IMR-90 (cell line): ENCODE measurements around the gene IRF2. TPM values are rescaled to one million over a fixed set of nuclear protein-coding genes. Genes with fewer than 3 reads are reported as not detected.

Experiments
- ATAC-seq: fragments of 200-7000 bp; cut with Tn5 transposase; 2 replicates; pipeline ENCODE4 v1.9.1; 2020; ENCODE audit warnings: low read depth, mild to moderate bottlenecking, moderate library complexity
- BruUV-seq: library from RNA; stranded (reverse); fragments of 400-500 nt; replicated peaks from 2 replicates; lab custom pipeline; 2021; lab: Mats Ljungman, UMichigan
- CTCF ChIA-PET: fragments of 300-600 bp; formaldehyde crosslinking; extraction: SDS; loops from one replicate; lab custom pipeline; 2021; ENCODE audit warnings: antibody characterized with exemption; lab: Yijun Ruan, JAX
- POLR2A ChIA-PET: fragments of 300-600 bp; sonication (Branson Sonifier 250); formaldehyde crosslinking; loops from one replicate; lab custom pipeline; 2022; ENCODE audit warnings: antibody characterized with exemption; ENCODE audit not compliant: unreplicated experiment; lab: Charles Lee
- DNase-seq: peaks from one replicate; pipeline ENCODE4 v3.0.0; 2013
- H2AFZ ChIP-seq: replicated peaks from 2 replicates; pipeline ENCODE3; 2013; ENCODE audit warnings: low read length, mild to moderate bottlenecking; ENCODE audit not compliant: poor library complexity
- H2AK5ac ChIP-seq: 2 replicates; pipeline ENCODE4 v1.6.1; 2013; ENCODE audit warnings: low read depth, low read length, inconsistent platforms
- H2AK9ac ChIP-seq: replicated peaks from 2 replicates; pipeline ENCODE3; 2013; ENCODE audit warnings: mild to moderate bottlenecking, low read depth, low read length, moderate library complexity; ENCODE audit not compliant: poor library complexity
- H2BK120ac ChIP-seq: 2 replicates; pipeline ENCODE4 v1.6.1; 2013; ENCODE audit warnings: low read depth, low read length, inconsistent platforms
- H2BK15ac ChIP-seq: 3 replicates; pipeline ENCODE4 v1.6.1; 2013; ENCODE audit warnings: low read depth, low read length, inconsistent platforms
- H2BK20ac ChIP-seq: 2 replicates; pipeline ENCODE4 v1.6.1; 2013; ENCODE audit warnings: low read depth, mild to moderate bottlenecking, inconsistent platforms, low read length, moderate library complexity
- H2BK5ac ChIP-seq: 2 replicates; pipeline ENCODE4 v1.6.1; 2013; ENCODE audit warnings: mild to moderate bottlenecking, low read depth, low read length, inconsistent platforms; ENCODE audit not compliant: poor library complexity, severe bottlenecking
- H3K14ac ChIP-seq: replicated peaks from 2 replicates; pipeline ENCODE4 v1.6.1; 2013; ENCODE audit warnings: low read depth, low read length, inconsistent platforms
- H3K18ac ChIP-seq: 2 replicates; pipeline ENCODE4 v1.6.1; 2013; ENCODE audit warnings: low read depth, low read length, control low read depth
- H3K23ac ChIP-seq: 2 replicates; pipeline ENCODE4 v1.6.1; 2013; ENCODE audit warnings: low read depth, low read length, inconsistent platforms
- H3K27ac ChIP-seq: 2 replicates; pipeline ENCODE4 v1.5.1; 2013; ENCODE audit warnings: mild to moderate bottlenecking, control low read depth, low read length; ENCODE audit not compliant: insufficient read depth
- H3K27me3 ChIP-seq: 2 replicates; pipeline ENCODE4 v1.6.1; 2013; ENCODE audit warnings: low read length; ENCODE audit not compliant: control insufficient read depth, insufficient read depth
- H3K36me3 ChIP-seq: 2 replicates; pipeline ENCODE4 v1.6.1; 2013; ENCODE audit warnings: low read length, mixed read lengths; ENCODE audit not compliant: control insufficient read depth, insufficient read depth
- H3K4ac ChIP-seq: 2 replicates; pipeline ENCODE4 v1.6.1; 2013; ENCODE audit warnings: low read depth, low read length, inconsistent platforms
- H3K4me1 ChIP-seq: 2 replicates; pipeline ENCODE4 v1.6.1; 2013; ENCODE audit warnings: low read length, mixed read lengths; ENCODE audit not compliant: control insufficient read depth, insufficient read depth
- H3K4me2 ChIP-seq: 2 replicates; pipeline ENCODE4 v1.6.1; 2013; ENCODE audit warnings: low read depth, mild to moderate bottlenecking, control low read depth, low read length, moderate library complexity
- H3K4me3 ChIP-seq: 2 replicates; pipeline ENCODE4 v1.5.1; 2013; ENCODE audit warnings: low read depth, mild to moderate bottlenecking, control low read depth, low read length, moderate library complexity; ENCODE audit not compliant: insufficient read depth
- H3K56ac ChIP-seq: 2 replicates; pipeline ENCODE4 v1.6.1; 2013; ENCODE audit warnings: low read length, inconsistent platforms; ENCODE audit not compliant: insufficient read depth; ENCODE audit errors: extremely low read depth
- H3K79me1 ChIP-seq, 2 experiments: 2 replicates each; pipeline ENCODE4 v1.6.1; 2013; ENCODE audit warnings: low read length in 2 of 2, inconsistent platforms in 1 of 2, low read depth in 1 of 2
- H3K9ac ChIP-seq: 2 replicates; pipeline ENCODE4 v1.6.1; 2013; ENCODE audit warnings: low read depth, low read length, control low read depth
- H3K9me1 ChIP-seq: 2 replicates; pipeline ENCODE4 v1.6.1; 2013; ENCODE audit warnings: low read length, inconsistent platforms; ENCODE audit not compliant: insufficient read depth
- H3K9me3 ChIP-seq: 2 replicates; pipeline ENCODE4 v1.6.1; 2013; ENCODE audit warnings: low read length; ENCODE audit not compliant: control insufficient read depth, insufficient read depth
- H4K20me1 ChIP-seq: 2 replicates; pipeline ENCODE4 v1.6.1; 2013; ENCODE audit warnings: low read length, inconsistent platforms; ENCODE audit not compliant: insufficient read depth
- H4K5ac ChIP-seq: 2 replicates; pipeline ENCODE4 v1.6.1; 2013; ENCODE audit warnings: mild to moderate bottlenecking, low read depth, low read length, control low read depth
- H4K8ac ChIP-seq, 2 experiments: 2 replicates each; pipeline ENCODE4 v1.6.1; 2013; ENCODE audit warnings: low read depth in 2 of 2, low read length in 2 of 2, control low read depth in 1 of 2, inconsistent platforms in 1 of 2
- H4K91ac ChIP-seq: 2 replicates; pipeline ENCODE4 v1.6.1; 2013; ENCODE audit warnings: low read depth, low read length, inconsistent platforms; ENCODE audit not compliant: insufficient read depth
- MAFK ChIP-seq: IDR thresholded peaks from 2 replicates; pipeline ENCODE4 v1.6.1; 2012; ENCODE audit warnings: low read depth, low read length, improper control_type of control experiment
- RCOR1 ChIP-seq: IDR thresholded peaks from 2 replicates; pipeline ENCODE4 v1.6.1; 2012; ENCODE audit warnings: mild to moderate bottlenecking, low read length, improper control_type of control experiment; ENCODE audit not compliant: insufficient replicate concordance
- USF2 ChIP-seq: fragments of 150-350 bp; IDR thresholded peaks from 2 replicates; pipeline ENCODE4 v1.6.1; 2017; ENCODE audit warnings: mild to moderate bottlenecking, antibody characterized with exemption, low read length, low read depth
- WGBS, 2 experiments: methylation state at CpG; one replicate each; pipeline versions ENCODE4 v1.1.5 to v1.1.7; 2013; ENCODE audit warnings: missing lambda C conversion rate in 2 of 2; ENCODE audit not compliant: insufficient read length in 1 of 2; ENCODE audit errors: extremely low coverage in 2 of 2; 5-methylcytosine and 5-hydroxymethylcytosine counted together
- dilution Hi-C: fragments of 300-500 bp; cut with HindIII; formaldehyde crosslinking; loops from one replicate; pipeline ENCODE4 v1.14.3; 2018; ENCODE audit warnings: low sequenced_read_pairs; ENCODE audit not compliant: unreplicated experiment
- in situ Hi-C: fragments of 300-500 bp; cut with MboI; formaldehyde crosslinking; loops from 3 replicates; pipeline ENCODE4 v1.14.3; 2019; ENCODE audit warnings: low sequenced_read_pairs, inconsistent platforms, mixed read lengths
- intact Hi-C: fragments of 100-400 bp; cut with micrococcal nuclease; formaldehyde crosslinking; loops from 2 replicates; pipeline ENCODE4 v1.10.0; 2022
- polyA plus RNA-seq, 3 experiments: library from polyadenylated mRNA; depleted of rRNA; stranded (reverse); fragments of >200 nt; gene quantifications; 2 replicates each; pipeline ENCODE4 v1.2.3, GENCODE V29; 2012; ENCODE audit warnings: low replicate concordance in 1 of 3
- total RNA-seq: library from RNA; depleted of rRNA; stranded (reverse); fragments of >200 nt; gene quantifications from 2 replicates; pipeline ENCODE4 v1.2.3, GENCODE V29; 2012

The IRF2 gene
- total and polyA plus RNA-seq, 2 of the 4 experiments (the other 2 are of a cell fraction), result 16.5 to 21.9 TPM

- DNase-seq (no peak), ATAC-seq (no peak)
- TF ChIP-seq USF2 (no peak), RCOR1 (no peak), MAFK (no peak)
- Histone ChIP-seq H3K4me3 (no peak overlapping the region), H2BK20ac (no peak overlapping the region; the same call in 1 of the 2 replicates), H2AK5ac (peak overlapping the region; percentile 65), H4K5ac (peak overlapping the region; percentile 44; the same call in 1 of the 2 replicates), H2BK15ac (peak overlapping the region; percentile 32; the same call in 2 of the 3 replicates), H3K9me1 (peaks cover 3% of the 10 kb centered on the region; the same call in 1 of the 2 replicates), H3K4me1 (peaks cover 26% of the 10 kb centered on the region), H3K14ac (0 out of 2 replicates have a peak overlapping the region, but pooled peaks have one; percentile 12), H4K20me1 (no peaks in the 10 kb centered on the region), H3K9me3 (no peaks in the 10 kb centered on the region), H3K27ac (no peak overlapping the region), H4K8ac (peak overlapping the region in 1 of 2 experiments; percentile 12; a peak in 2 of 4 replicates), H3K18ac (peak overlapping the region; percentile 76), H3K27me3 (no peaks in the 10 kb centered on the region), H2BK120ac (peak overlapping the region; percentile 28; the same call in 1 of the 2 replicates), H3K23ac (no peak overlapping the region), H3K4ac (no peak overlapping the region; the same call in 1 of the 2 replicates), H2BK5ac (no peak overlapping the region), H3K9ac (no peak overlapping the region), H3K79me1 (no peaks in the 10 kb centered on the region), H3K56ac (no peak overlapping the region), H3K4me2 (no peak overlapping the region), H2AFZ (no peak overlapping the region), H3K36me3 (no peaks in the 10 kb centered on the region), H2AK9ac (no peak overlapping the region), H4K91ac (peak overlapping the region; percentile 59)
- intact Hi-C loops, result loop anchor here (2.0 kb wide), 1 partner anchor 33 kb away; no protein-coding TSS in a partner anchor
- dilution Hi-C loops, result no loop called here
- in situ Hi-C loops, result no loop called here
- ChIA-PET CTCF (interaction anchor here (0.5 to 1.1 kb wide), 2 partner anchors 13 to 22 kb away, joined by 3 read pairs; no protein-coding TSS in a partner anchor), POLR2A (no interaction called here)
- no TSS peak for BruUV-seq
- WGBS, 2 experiments, result 100% methylated on average over 3 of the region's 11 CpGs; no CpG with 5 or more reads in 1 of the 2 experiments
These were observed 124.9 kb downstream of the IRF2 start for GRCh38 chr4:184349283-184350039.
